HEK293T (cell line): Measurements from ENCODE around the gene SLMAP.

Source experiments
- CTCF ChIA-PET: fragments of 350-600 bp; formaldehyde crosslinking; extraction: SDS; loops from one replicate; lab custom pipeline; 2021; ENCODE audit warnings: antibody characterized with exemption, inconsistent platforms; lab: Yijun Ruan, JAX
- POLR2A ChIA-PET: fragments of 350-600 bp; formaldehyde crosslinking; extraction: SDS; loops from one replicate; lab custom pipeline; 2020; ENCODE audit warnings: antibody characterized with exemption, inconsistent platforms; lab: Yijun Ruan, JAX
- DNase-seq: peaks from one replicate; pipeline ENCODE4 v3.0.0; 2012; ENCODE audit warnings: mixed read lengths; ENCODE audit errors: extremely low spot score
- ARNT ChIP-seq: fragments of 450-650 bp; IDR thresholded peaks from 2 replicates; pipeline ENCODE4 v1.6.1; 2017; ENCODE audit warnings: mild to moderate bottlenecking
- BHLHE40 ChIP-seq: fragments of 450-650 bp; IDR thresholded peaks from 2 replicates; pipeline ENCODE4 v1.6.1; 2016; ENCODE audit warnings: mild to moderate bottlenecking, moderate library complexity, borderline replicate concordance
- CTBP1 ChIP-seq: fragments of 450-650 bp; IDR thresholded peaks from 2 replicates; pipeline ENCODE4 v1.6.1; 2016; ENCODE audit warnings: borderline replicate concordance
- ELF4 ChIP-seq: fragments of 450-650 bp; IDR thresholded peaks from 2 replicates; pipeline ENCODE4 v1.6.1; 2017; ENCODE audit warnings: antibody characterized with exemption
- FOXA1 ChIP-seq: fragments of 450-650 bp; IDR thresholded peaks from 2 replicates; pipeline ENCODE4 v1.6.1; 2016; ENCODE audit warnings: mild to moderate bottlenecking
- FOXK2 ChIP-seq: fragments of 450-650 bp; IDR thresholded peaks from 2 replicates; pipeline ENCODE4 v1.6.1; 2016; ENCODE audit warnings: mild to moderate bottlenecking
- FOXM1 ChIP-seq: fragments of 450-650 bp; IDR thresholded peaks from 2 replicates; pipeline ENCODE4 v1.6.1; 2017; ENCODE audit warnings: mild to moderate bottlenecking, borderline replicate concordance
- HDGF ChIP-seq: fragments of 450-650 bp; IDR thresholded peaks from 2 replicates; pipeline ENCODE4 v1.6.1; 2017; ENCODE audit warnings: antibody characterized with exemption, borderline replicate concordance
- L3MBTL2 ChIP-seq: fragments of 450-650 bp; conservative IDR thresholded peaks from 2 replicates; pipeline ENCODE4 v1.6.1; 2016; ENCODE audit warnings: mild to moderate bottlenecking
- LEF1 ChIP-seq: fragments of 450-650 bp; IDR thresholded peaks from 2 replicates; pipeline ENCODE4 v1.6.1; 2017; ENCODE audit warnings: mild to moderate bottlenecking, borderline replicate concordance
- NFRKB ChIP-seq: fragments of 450-650 bp; IDR thresholded peaks from 2 replicates; pipeline ENCODE4 v1.6.1; 2016; ENCODE audit warnings: mild to moderate bottlenecking, moderate library complexity
- PKNOX1 ChIP-seq: fragments of 450-650 bp; IDR thresholded peaks from 2 replicates; pipeline ENCODE4 v1.6.1; 2016
- SP1 ChIP-seq: fragments of 450-650 bp; IDR thresholded peaks from 2 replicates; pipeline ENCODE4 v1.6.1; 2017
- SUZ12 ChIP-seq: fragments of 450-650 bp; IDR thresholded peaks from 2 replicates; pipeline ENCODE4 v1.6.1; 2016; ENCODE audit warnings: mild to moderate bottlenecking
- TARDBP ChIP-seq: fragments of 450-650 bp; IDR thresholded peaks from 2 replicates; pipeline ENCODE4 v1.6.1; 2016
- ZNF384 ChIP-seq: fragments of 450-650 bp; IDR thresholded peaks from 2 replicates; pipeline ENCODE4 v1.6.1; 2016

Gene SLMAP

GRCh38 chr3:57855281-57855680 is 99.2 kb downstream of the SLMAP start:
- TF ChIP-seq SP1 (no peak), ELF4 (no peak), TARDBP (no peak), FOXK2 (no peak), CTBP1 (no peak), LEF1 (no peak), SUZ12 (no peak), HDGF (no peak), PKNOX1 (no peak), ZNF384 (no peak), FOXM1 (no peak), ARNT (no peak), NFRKB (no peak)
- ChIA-PET POLR2A (no interaction called here), CTCF (interaction anchor here (0.6 kb wide), 2 partner anchors 174 to 335 kb away, joined by 3 read pairs; no protein-coding TSS in a partner anchor)
- DNase-seq = no peak

GRCh38 chr3:57855943-57856342 is 99.8 kb downstream of the SLMAP start:
- POLR2A ChIA-PET = interaction anchor here (0.8 kb wide), 1 partner anchor 457 kb away, joined by 4 read pairs; no protein-coding TSS in a partner anchor
- no peak for TF ChIP-seq L3MBTL2
- TF ChIP-seq CTBP1 = no peak
- TF ChIP-seq HDGF = no peak
- TF ChIP-seq FOXM1 = no peak
- TF ChIP-seq TARDBP = no peak
- no peak for TF ChIP-seq ZNF384
- TF ChIP-seq ELF4 = no peak
- no peak for TF ChIP-seq NFRKB
- TF ChIP-seq ARNT = no peak
- TF ChIP-seq SUZ12 = no peak
- TF ChIP-seq BHLHE40 = no peak
- no peak for TF ChIP-seq FOXK2
- TF ChIP-seq LEF1 = no peak
- TF ChIP-seq PKNOX1 = no peak
- TF ChIP-seq SP1 = no peak
- no peak for TF ChIP-seq FOXA1
- no peak for DNase-seq
- CTCF ChIA-PET = interaction anchor here (0.6 to 1.0 kb wide), 5 partner anchors 169 to 458 kb away, joined by 3 to 6 read pairs (median 3); no protein-coding TSS in a partner anchor

- POLR2A ChIA-PET = interaction anchor here (0.8 kb wide), 1 partner anchor 458 kb away, joined by 4 read pairs; no protein-coding TSS in a partner anchor
- TF ChIP-seq SP1 (no peak), FOXK2 (no peak), CTBP1 (no peak), PKNOX1 (no peak), LEF1 (no peak)
- DNase-seq = no peak
- CTCF ChIA-PET = interaction anchor here (0.6 to 1.0 kb wide), 3 partner anchors 130 to 459 kb away, joined by 3 to 6 read pairs (median 3); no protein-coding TSS in a partner anchor
These were observed 100.6 kb downstream of the SLMAP start for GRCh38 chr3:57856675-57857074.

DNA sequence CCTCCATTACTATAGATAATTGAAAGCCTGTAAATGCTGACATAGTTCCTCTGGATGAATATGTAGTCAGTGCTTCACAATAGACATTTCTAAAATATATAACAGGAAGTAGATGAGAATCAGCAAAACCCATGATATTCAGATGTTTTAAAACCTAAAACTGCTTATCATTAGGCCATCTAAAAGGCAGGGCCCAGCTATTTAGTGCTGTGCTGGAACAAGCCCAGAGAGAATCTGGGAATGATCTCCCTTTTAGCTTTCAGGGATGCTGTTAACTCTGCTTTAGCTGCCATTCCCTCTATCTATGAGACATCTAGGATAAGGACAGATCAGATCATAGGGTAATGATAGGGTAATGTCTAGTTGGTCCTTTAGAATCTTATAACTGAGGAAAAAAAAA is 106.8 kb downstream of the SLMAP start:
- POLR2A ChIA-PET = no interaction called here
- TF ChIP-seq LEF1 (no peak), FOXA1 (no peak), SP1 (no peak), L3MBTL2 (no peak), BHLHE40 (no peak), CTBP1 (no peak), TARDBP (no peak), SUZ12 (no peak), NFRKB (no peak), FOXM1 (no peak), ARNT (no peak), PKNOX1 (no peak), FOXK2 (no peak), ELF4 (no peak), ZNF384 (no peak), HDGF (no peak)
- DNase-seq = no peak
- CTCF ChIA-PET = interaction anchor here (0.6 to 0.7 kb wide), 2 partner anchors 465 to 586 kb away, joined by 3 to 4 read pairs; no protein-coding TSS in a partner anchor

- no peak for DNase-seq
- CTCF ChIA-PET = interaction anchor here (0.7 kb wide), 1 partner anchor 465 kb away, joined by 4 read pairs; no protein-coding TSS in a partner anchor
- POLR2A ChIA-PET = no interaction called here
- TF ChIP-seq ARNT = no peak
- no peak for TF ChIP-seq LEF1
- TF ChIP-seq NFRKB = no peak
- no peak for TF ChIP-seq FOXK2
- no peak for TF ChIP-seq TARDBP
- TF ChIP-seq HDGF = no peak
- no peak for TF ChIP-seq PKNOX1
- TF ChIP-seq CTBP1 = no peak
- TF ChIP-seq FOXA1 = no peak
- no peak for TF ChIP-seq L3MBTL2
- no peak for TF ChIP-seq ZNF384
- TF ChIP-seq FOXM1 = no peak
- TF ChIP-seq SUZ12 = no peak
- TF ChIP-seq BHLHE40 = no peak
- TF ChIP-seq SP1 = no peak
- no peak for TF ChIP-seq ELF4
These were observed 107.3 kb downstream of the SLMAP start for GRCh38 chr3:57863380-57863779.
